ENCODE measurements around the gene DBX2.
"Not testable (repeated sequence)": the region's sequence is repeated elsewhere in the genome, so short reads cannot be mapped to it uniquely, and the experiment has no call there.

Gene DBX2

GRCh38 chr12:45050751-45051571, at the start of gene DBX2:
DBX2 (minus strand) TSS chr12:45051099; CDS start chr12:45050927, 172 bp downstream.
- in situ Hi-C loops (cut with MboI; ENCODE audit: low sequenced_read_pairs, unreplicated experiment) = no loop called here
- TF ChIP-seq, protein P1, sequence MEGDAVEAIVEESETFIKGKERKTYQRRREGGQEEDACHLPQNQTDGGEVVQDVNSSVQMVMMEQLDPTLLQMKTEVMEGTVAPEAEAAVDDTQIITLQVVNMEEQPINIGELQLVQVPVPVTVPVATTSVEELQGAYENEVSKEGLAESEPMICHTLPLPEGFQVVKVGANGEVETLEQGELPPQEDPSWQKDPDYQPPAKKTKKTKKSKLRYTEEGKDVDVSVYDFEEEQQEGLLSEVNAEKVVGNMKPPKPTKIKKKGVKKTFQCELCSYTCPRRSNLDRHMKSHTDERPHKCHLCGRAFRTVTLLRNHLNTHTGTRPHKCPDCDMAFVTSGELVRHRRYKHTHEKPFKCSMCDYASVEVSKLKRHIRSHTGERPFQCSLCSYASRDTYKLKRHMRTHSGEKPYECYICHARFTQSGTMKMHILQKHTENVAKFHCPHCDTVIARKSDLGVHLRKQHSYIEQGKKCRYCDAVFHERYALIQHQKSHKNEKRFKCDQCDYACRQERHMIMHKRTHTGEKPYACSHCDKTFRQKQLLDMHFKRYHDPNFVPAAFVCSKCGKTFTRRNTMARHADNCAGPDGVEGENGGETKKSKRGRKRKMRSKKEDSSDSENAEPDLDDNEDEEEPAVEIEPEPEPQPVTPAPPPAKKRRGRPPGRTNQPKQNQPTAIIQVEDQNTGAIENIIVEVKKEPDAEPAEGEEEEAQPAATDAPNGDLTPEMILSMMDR (IDR thresholded peaks at IDR 0.05; ENCODE audit: borderline replicate concordance, control extremely low read depth, extremely low read depth, insufficient read depth, missing control alignments) = no peak
- DNase-seq (ENCODE audit: low spot score) = no peak

DNA sequence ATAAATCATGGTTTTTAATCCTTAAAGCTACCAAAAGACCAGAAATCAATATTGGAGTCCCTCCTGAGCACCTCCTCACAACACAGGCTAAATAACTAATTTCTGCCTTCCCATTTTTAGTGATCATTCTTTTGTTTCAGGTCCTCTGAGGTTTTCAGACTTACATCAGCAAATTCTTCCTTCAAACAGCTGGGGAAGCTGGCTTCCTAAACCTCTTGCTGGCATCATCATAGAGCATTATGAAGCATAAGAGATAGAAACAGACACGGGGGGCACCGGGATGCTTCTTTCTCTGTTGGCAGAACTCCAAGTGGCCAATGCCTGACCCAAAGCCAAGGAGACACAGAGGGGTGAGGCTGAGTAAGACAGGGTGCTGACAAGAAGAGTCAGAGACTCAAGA, 47.9 kb upstream of the DBX2 start:
- in situ Hi-C loops (cut with MboI; ENCODE audit: low sequenced_read_pairs, unreplicated experiment) = no loop called here
- TF ChIP-seq, protein P1 (IDR thresholded peaks at IDR 0.05; ENCODE audit: borderline replicate concordance, control extremely low read depth, extremely low read depth, insufficient read depth, missing control alignments) = no peak
- no peak for DNase-seq (ENCODE audit: low spot score)

DNA sequence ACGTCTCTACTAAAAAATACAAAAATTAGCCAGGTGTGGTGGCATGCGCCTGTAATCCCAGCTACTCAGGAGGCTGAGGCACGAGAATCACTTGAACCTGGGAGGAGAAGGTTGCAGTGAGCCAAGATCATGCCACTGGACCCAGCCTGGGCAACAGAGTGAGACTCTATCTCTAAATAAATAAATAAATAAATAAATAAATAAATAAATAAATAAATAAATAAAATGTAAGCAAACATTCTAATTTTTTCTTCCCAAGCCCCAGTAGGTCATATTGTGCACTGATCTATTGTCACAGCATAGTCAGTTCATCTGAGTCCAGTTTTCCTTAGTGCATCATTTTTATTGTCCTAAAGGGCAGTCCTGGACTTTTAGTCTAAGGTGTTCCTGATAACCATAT, 44.5 kb upstream of the DBX2 start:
- in situ Hi-C loops (cut with MboI; ENCODE audit: low sequenced_read_pairs, unreplicated experiment); DNase-seq (ENCODE audit: low spot score): not testable (repeated sequence)

GRCh38 chr12:45093051-45093450, 42.2 kb upstream of the DBX2 start:
- in situ Hi-C loops (cut with MboI; ENCODE audit: low sequenced_read_pairs, unreplicated experiment) = no loop called here
- TF ChIP-seq, protein P1 (IDR thresholded peaks at IDR 0.05; ENCODE audit: borderline replicate concordance, control extremely low read depth, extremely low read depth, insufficient read depth, missing control alignments) = no peak
- no peak for DNase-seq (ENCODE audit: low spot score)

DNA sequence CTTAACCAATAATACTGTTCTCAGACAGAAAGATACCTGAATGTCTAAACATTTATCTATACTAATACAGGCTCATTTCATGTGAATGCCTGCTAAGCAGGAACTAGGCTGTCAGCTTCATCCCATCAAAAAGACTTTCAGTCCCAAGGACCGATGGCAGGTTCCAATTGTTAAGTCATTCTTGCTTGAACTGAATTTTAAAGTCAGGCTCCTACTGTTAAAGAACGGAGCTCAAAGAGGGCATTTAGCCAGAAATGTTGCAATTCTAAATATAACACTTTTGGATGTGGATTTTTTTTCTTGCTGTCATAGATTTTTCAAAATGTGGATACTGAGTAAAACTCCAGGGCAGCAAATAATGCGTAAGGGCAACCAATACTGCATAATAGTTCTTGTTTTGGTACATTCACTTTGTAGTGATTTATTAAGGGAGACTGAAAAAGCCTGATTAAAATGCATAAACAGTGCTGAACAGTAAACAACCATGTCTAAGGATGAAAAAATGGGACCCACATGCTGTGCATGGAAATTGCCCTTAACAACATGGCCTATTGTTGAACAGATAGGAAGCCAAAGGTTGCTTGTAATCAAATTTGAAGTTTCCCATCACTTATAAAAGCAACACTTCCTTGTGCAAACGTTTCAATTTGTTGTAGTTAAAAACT, 38.6 kb upstream of the DBX2 start:
- DNase-seq (ENCODE audit: low spot score) = no peak
- in situ Hi-C loops (cut with MboI; ENCODE audit: low sequenced_read_pairs, unreplicated experiment) = no loop called here
- TF ChIP-seq, protein P1 (IDR thresholded peaks at IDR 0.05; ENCODE audit: borderline replicate concordance, control extremely low read depth, extremely low read depth, insufficient read depth, missing control alignments) = no peak

DNA sequence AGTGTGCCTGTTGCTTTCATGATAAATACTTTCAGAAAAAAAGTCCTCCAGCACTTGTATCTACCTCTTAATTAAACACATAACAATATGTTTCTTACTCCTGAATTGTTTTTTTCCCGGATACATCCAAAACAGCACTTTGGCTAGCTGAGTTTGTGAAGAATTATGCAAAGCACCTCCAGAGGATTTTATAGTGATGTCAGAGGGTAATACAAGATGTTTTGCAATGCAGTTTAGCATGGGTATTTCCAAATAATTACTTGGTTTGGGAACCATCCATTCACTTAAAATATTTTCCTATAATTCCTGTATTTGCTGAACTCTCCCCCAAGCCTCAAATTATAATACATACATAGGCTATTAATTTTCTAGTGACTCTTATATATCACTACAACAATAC, 37.7 kb upstream of the DBX2 start:
- TF ChIP-seq, protein P1 (IDR thresholded peaks at IDR 0.05; ENCODE audit: borderline replicate concordance, control extremely low read depth, extremely low read depth, insufficient read depth, missing control alignments) = no peak
- in situ Hi-C loops (cut with MboI; ENCODE audit: low sequenced_read_pairs, unreplicated experiment) = no loop called here
- DNase-seq (ENCODE audit: low spot score) = no peak

DNA sequence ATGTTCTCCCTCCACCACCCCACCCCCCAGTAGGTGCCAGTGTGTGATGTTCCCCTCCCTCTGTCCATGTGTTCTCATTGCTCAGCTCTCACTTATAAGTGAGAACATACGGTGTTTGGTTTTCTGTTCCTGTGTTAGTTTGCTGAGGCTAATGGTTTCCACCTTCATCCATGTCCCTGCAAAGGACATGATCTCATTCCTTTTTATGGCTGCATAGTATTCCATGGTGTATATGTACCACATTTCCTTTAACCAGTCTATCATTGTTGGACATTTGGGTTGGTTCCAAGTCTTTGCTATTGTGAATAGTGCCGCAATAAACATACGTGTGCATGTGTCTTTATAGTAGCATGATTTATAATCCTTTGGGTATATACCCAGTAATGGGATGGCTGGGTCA, 33.3 kb upstream of the DBX2 start:
- in situ Hi-C loops (cut with MboI; ENCODE audit: low sequenced_read_pairs, unreplicated experiment); DNase-seq (ENCODE audit: low spot score): not testable (repeated sequence)

All from GM13976 (cell line).